HG03439 (cell line): ENCODE results near the gene PELI2.

Experiments
- ATAC-seq: cut with Tn5 transposase; IDR thresholded peaks from one replicate; pipeline ENCODE4 v1.9.1; 2021; ENCODE audit warnings: mild to moderate bottlenecking, moderate library complexity; ENCODE audit not compliant: unreplicated experiment

The PELI2 gene

GRCh38 chr14:56224691-56225681, 106.8 kb downstream of the PELI2 start:
- ATAC-seq = no peak

GRCh38 chr14:56235388-56235787, 117.2 kb downstream of the PELI2 start:
- no peak for ATAC-seq

DNA sequence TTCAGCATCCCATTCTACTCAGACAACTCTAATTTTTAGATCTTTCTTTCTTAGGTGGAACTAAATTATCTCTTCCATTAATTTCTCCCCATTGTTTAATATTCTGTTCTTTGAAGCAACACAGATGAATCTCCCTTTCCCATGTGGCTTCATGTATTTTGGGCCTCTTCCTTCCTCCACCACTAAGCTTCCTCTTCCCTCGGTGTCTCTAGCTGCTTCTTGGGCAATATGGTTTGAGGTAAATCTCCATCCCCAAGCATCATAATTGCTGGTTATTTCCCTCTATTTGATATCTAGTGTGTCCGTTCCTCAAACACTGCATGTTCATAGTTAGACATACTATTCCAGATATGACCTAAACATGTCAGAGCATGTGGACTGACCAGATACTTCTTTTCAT, 119.2 kb downstream of the PELI2 start:
- no peak for ATAC-seq

DNA sequence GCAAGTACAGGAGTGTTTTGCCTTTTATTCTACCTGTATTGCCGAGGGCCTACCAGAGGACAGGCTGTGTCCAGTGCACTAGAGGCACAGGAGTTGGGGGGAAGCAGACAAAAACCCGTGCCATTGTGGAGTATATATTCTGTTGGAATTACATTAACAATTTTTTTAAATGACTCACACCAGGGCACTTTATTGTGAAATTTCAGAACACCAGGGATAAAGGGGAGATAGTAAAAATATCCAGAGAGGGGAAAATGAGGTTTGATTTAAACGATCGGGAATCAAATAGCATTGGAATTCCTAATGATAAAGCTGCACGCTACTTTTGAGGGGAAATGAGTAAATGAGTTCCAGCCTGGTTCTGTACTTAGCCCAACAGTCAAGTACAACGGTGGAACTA, 123.2 kb downstream of the PELI2 start:
- no peak for ATAC-seq

GRCh38 chr14:56243110-56243509, 124.9 kb downstream of the PELI2 start:
- no peak for ATAC-seq

GRCh38 chr14:56244138-56244789, 126.1 kb downstream of the PELI2 start:
- ATAC-seq = no peak

GRCh38 chr14:56247495-56248200, 129.4 kb downstream of the PELI2 start:
- no peak for ATAC-seq

DNA sequence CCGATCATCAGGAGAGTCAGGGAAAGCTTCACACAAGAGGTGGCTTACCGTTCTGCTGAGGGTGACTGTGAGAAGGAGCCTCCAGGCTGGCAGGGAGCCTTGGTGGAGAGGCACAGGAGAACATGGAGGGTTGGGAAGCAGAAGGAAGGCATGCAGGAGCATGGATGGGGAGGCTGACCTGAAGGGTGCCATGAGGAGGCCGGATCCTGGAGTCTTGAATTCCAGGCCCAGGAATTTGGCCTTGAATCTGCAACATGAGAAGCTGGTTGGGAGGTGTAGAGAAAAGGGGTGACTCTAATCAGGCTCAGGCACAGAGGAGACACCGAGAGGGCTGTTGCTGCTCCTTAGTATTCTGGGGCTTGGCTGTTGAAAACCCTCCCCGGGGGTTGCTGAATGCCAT, 130.2 kb downstream of the PELI2 start:
- ATAC-seq = no peak

DNA sequence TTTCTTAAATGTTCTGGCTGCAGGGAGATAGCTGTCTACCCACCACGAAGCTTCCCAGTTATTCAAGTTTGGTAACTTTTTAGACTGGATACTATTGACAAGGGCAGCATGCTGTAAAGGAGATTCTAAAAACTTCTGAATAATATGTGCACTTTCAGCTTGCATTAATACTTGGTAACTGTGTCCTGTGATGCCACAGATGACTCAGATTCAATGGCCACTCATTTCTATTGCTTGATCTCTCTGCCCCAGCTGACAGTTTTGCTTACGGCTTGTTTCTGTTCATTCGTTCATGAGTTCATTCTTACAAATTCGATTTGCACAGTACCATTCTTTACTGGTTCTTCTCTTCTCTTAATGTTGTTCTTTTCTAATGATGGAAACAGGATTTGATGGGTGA, 142.8 kb downstream of the PELI2 start:
- ATAC-seq = no peak

GRCh38 chr14:56262530-56262929, 144.3 kb downstream of the PELI2 start:
- ATAC-seq = no peak

- no peak for ATAC-seq
These were observed 149.8 kb downstream of the PELI2 start for GRCh38 chr14:56268039-56268438.

DNA sequence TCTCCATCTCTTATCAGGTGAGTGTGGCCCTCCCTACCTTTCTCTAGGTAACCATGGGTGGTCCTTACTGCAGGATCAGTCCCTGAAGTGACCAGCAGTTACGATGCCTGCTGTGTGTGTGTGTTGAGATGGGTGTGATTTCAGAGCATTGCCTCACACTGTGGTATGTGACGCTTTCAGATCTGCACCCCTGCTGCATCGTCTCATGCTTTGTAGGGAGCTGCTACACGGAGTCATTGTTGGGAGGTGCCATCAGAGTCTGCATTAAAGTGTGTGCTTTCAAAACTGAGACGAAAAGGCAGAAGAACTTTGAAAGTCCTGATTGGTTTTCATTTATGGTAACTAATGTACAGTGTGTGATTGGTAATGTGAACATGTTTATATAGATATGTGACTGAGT, 150.5 kb downstream of the PELI2 start:
- ATAC-seq = no peak

GRCh38 chr14:56270921-56271320, 152.7 kb downstream of the PELI2 start:
- no peak for ATAC-seq

- no peak for ATAC-seq
These were observed 153.8 kb downstream of the PELI2 start for GRCh38 chr14:56271970-56272369.

GRCh38 chr14:56273155-56273554, 154.9 kb downstream of the PELI2 start:
- no peak for ATAC-seq

GRCh38 chr14:56273951-56274350, 155.7 kb downstream of the PELI2 start:
- no peak for ATAC-seq

GRCh38 chr14:56274556-56274955, 156.3 kb downstream of the PELI2 start:
- no peak for ATAC-seq

DNA sequence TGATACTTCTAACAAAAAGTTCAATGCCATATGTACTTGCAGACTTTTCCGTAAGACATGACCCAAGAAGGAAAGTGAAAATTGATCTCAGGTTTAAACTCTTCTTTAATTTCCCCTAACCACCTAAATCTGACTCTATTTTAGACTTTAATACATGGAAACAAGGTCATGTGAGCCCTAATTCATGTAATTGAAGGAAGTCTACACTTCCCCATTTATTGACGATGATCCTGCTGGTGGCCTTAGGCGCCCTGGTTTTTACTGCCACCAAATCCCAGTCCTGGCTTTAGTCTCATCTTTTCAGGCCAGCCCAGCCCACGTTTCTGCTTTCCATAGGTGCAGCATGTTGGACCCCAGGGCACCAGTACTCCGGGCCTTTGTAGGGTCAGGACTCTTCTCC, 157.9 kb downstream of the PELI2 start:
- no peak for ATAC-seq

- ATAC-seq = no peak
These were observed 160.2 kb downstream of the PELI2 start for GRCh38 chr14:56278383-56278782.

DNA sequence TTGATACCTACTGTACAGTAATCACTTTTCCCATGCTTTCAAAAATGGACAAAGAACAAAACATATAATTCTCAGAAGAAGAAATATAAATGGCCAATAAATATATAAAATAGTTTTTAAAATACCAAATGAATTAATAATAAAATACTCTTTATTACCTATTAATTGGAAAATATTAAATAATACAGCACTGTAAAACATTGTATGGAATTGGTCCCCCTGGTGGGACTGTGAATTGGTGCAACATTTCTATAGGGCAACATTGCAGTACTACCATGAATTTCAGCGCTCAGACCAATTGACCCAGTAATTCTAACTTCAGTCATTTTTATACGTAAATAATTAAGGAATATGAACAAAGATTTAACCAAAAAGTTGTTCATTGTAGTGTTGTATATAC, 162.6 kb downstream of the PELI2 start:
- no peak for ATAC-seq

DNA sequence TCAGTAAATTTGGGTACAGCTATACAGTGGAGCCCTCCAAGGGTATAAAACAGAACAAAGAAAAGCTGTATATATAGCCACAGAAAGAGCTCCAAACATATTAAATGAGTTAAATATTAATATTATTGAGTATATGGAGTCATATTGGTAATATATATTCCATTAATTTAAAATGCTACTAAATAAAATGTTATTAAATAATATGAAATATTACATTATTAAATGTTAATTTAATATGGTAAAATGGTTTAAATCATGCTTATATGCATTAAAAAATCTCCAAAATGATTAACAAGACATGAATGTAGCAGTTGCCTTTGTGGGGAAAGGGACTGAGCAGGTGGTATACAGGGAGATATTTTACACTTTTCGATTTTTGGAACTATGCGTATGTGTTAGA, 164.0 kb downstream of the PELI2 start:
- no peak for ATAC-seq

DNA sequence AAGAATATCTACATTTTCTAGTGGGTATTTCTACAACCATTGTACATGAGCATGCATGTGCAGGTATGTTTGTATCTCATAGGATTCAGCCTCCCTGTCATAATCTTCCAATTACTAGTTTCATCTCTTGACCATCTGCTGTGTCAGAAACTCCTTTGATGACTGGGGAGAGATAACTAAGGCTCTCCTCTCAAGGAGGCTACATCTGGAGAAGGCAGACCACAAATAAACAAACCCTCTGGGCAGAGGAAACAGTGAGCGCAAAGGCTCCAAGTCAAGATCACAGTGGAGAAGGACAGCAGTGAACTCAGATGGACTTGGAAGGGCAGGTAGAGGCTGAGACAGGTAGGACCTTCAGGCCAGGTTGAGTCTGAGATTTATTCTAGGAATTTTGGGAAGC, 166.4 kb downstream of the PELI2 start:
- ATAC-seq = no peak
